Measurements from ENCODE around the gene IDUA.
"Not testable (repeated sequence)": the region's sequence is repeated elsewhere in the genome, so short reads cannot be mapped to it uniquely, and the experiment has no call there.

IDUA gene

GRCh38 chr4:1032861-1033260 is 46.0 kb downstream of the IDUA start:
- DNase-seq: no peak

- no peak for DNase-seq
Observed at GRCh38 chr4:1033840-1034551, 47.2 kb downstream of the IDUA start.

GRCh38 chr4:1035510-1035909 is 48.7 kb downstream of the IDUA start:
- no peak for DNase-seq

- DNase-seq: no peak
Observed at GRCh38 chr4:1036095-1036494, 49.3 kb downstream of the IDUA start.

GRCh38 chr4:1036976-1037810 is 50.3 kb downstream of the IDUA start:
- DNase-seq: no peak

GRCh38 chr4:1038948-1039492 is 52.2 kb downstream of the IDUA start:
- DNase-seq: no peak

GRCh38 chr4:1039493-1040343 is 52.9 kb downstream of the IDUA start:
- DNase-seq: no peak

GRCh38 chr4:1040344-1041146 is 53.7 kb downstream of the IDUA start:
- DNase-seq: no peak

GRCh38 chr4:1041147-1041935 is 54.5 kb downstream of the IDUA start:
- DNase-seq: no peak

GRCh38 chr4:1041936-1042330 is 55.1 kb downstream of the IDUA start:
- DNase-seq: no peak

- no peak for DNase-seq
Observed at GRCh38 chr4:1042352-1043055, 55.7 kb downstream of the IDUA start.

GRCh38 chr4:1043162-1043561 is 56.3 kb downstream of the IDUA start:
- DNase-seq: no peak

- DNase-seq: no peak
Observed at GRCh38 chr4:1043651-1044468, 57.0 kb downstream of the IDUA start.

- DNase-seq: no peak
Observed at GRCh38 chr4:1044469-1045192, 57.8 kb downstream of the IDUA start.

- no peak for DNase-seq
Observed at GRCh38 chr4:1045193-1045594, 58.4 kb downstream of the IDUA start.

- DNase-seq: no peak
Observed at GRCh38 chr4:1045595-1046201, 58.9 kb downstream of the IDUA start.

- DNase-seq: not testable (repeated sequence)
Observed at GRCh38 chr4:1046581-1047011, 59.8 kb downstream of the IDUA start.
